CD4-positive, alpha-beta T cell treated with Interleukin-17A for 4 hours (primary cell): ENCODE data around the gene RMDN2.
"Not testable (repeated sequence)": the region's sequence is repeated elsewhere in the genome, so short reads cannot be mapped to it uniquely, and the experiment has no call there.

Experiments
- DNase-seq: peaks from one replicate; pipeline ENCODE4 v3.0.0-alpha.2; 2020; ENCODE audit warnings: mixed read lengths

RMDN2 gene

GRCh38 chr2:37934591-37935513 is 9.8 kb downstream of the RMDN2 start:
- no peak for DNase-seq

- DNase-seq, result not testable (repeated sequence)
Observed at GRCh38 chr2:37937568-37937967, 12.5 kb downstream of the RMDN2 start.

DNA sequence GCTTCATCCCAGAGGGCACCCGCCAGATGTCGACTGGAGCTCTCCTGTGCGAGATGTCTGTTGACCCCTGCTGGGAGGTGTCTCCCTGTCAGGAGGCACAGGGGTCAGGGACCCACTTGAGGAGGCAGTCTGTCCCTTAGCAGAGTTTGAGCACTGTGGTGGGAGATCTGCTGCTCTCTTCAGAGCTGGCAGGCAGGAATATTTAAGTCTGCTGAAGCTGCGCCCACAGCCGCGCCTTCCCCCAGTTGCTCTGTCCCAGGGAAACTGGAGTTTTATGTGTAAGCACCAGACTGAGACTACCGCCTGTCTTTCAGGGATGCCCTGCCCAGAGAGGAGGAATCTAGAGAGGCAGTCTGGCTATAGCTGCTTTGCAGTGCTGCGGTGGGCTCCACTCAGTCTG is 16.2 kb downstream of the RMDN2 start:
- not testable (repeated sequence) for DNase-seq

GRCh38 chr2:37944268-37944667 is 19.2 kb downstream of the RMDN2 start:
- DNase-seq, result no peak

DNA sequence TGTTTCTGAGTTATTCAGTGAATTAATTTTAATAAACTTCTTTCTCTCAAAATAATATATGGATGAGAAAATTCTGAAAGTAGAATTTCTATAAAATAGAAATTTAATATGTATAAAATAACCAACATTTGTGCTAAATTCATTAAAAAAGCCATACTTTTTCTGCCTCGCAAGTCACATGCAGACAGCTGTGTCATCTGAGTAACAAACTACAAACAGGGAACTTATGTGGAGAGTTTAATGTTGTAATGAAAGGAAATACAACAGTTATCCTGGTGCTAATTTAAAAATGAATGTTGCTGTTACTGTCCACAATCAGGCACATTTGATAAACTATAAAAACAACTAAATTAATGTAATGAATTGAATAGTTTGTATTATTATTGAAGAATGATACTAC is 22.2 kb downstream of the RMDN2 start:
- no peak for DNase-seq

DNA sequence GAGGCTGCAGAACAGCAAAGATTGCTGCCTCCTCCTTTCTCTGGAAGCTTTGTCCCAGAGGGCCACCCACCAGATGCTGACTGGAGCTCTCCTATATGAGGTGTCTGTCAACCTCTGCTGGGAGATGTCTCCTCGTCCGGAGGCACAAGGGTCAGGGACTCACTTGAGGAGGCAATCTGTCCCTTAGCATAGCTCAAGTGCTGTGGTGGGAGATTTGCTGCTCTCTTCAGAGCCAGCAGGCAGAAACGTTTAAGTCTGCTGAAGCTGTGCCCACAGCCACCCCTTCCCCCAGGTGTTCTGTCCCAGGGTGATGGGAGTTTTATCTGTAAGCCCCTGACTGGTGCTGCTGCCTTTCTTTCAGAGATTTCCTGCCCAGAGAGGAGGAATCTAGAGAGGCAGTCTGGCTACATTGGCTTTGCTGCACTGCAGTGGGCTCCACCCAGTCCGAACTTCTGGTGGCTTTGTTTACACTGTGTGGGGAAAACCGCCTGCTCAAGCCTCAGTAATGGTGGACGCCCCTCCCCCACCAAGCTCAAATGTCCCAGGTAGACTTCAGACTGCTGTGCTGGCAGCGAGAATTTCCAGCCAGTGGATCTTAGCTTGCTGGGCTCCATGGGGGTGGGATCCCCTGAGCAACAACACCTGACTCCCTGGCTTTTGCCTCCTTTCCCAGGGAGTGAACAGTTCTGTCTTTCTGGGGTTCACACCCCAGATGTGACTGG is 37.1 kb downstream of the RMDN2 start:
- DNase-seq, result not testable (repeated sequence)

DNA sequence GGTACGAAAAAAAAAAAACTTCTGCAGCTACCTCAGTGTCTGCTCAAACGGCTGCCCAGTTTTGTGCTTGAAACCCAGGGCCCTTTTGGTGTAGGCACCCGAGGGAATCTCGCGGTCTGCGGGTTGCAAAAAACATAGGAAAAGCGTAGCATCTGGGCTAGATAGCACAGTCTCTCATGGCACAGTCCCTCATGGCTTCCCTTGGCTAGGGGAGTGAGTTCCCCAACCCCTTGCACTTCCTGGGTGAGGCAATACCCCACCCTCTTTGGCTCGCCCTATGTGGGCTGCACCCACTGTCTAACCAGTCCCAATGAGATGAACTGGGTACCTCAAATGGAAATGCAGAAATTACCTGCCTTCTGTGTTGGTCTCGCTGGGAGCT is 37.6 kb downstream of the RMDN2 start:
- not testable (repeated sequence) for DNase-seq

GRCh38 chr2:37963901-37964300 is 38.8 kb downstream of the RMDN2 start:
- DNase-seq, result not testable (repeated sequence)

DNA sequence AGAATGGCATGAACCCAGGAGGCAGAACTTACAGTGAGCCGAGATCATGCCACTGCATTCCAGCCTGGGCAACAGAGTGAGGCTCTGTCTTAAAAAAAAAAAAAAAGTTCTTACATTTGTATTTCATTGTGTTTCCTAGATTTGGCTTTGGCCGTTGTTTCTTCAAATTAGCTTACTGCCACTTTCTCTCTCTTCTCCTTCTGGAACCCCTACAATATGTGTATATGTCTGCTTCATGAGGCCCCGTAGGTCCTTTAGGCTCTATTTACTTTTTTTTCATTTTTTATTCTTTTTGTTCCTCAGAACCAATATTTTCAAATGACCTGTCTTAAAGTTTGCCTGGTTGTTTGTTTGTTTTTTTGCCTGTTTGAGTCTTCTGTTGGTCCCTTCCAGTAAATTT is 41.2 kb downstream of the RMDN2 start:
- no peak for DNase-seq

- no peak for DNase-seq
Observed at GRCh38 chr2:37969731-37970130, 44.6 kb downstream of the RMDN2 start.

DNA sequence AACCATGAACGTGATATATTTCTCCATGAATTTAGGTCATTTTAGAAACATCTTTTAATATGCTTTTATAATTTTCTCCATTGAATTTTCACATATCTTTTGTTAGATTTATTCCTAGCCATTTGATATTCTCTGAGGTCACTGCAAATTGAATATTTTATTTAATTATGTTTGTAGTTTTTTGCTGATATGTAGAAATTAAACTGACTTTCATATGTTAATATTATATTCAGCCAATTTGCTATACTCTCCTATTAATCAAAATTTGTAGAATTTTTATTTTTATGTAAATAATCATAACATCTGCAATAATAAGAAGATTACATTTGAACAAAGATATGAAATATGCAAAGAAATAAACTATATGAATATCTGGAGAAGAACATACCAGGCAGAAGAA is 46.9 kb downstream of the RMDN2 start:
- no peak for DNase-seq

GRCh38 chr2:37973615-37974353 is 48.7 kb downstream of the RMDN2 start:
- no peak for DNase-seq

GRCh38 chr2:37975808-37976207 is 50.7 kb downstream of the RMDN2 start:
- no peak for DNase-seq

- DNase-seq, result no peak
Observed at GRCh38 chr2:37976411-37976810, 51.3 kb downstream of the RMDN2 start.

- peak; percentile 73 for DNase-seq
Observed at GRCh38 chr2:37982147-37982582, 57.1 kb downstream of the RMDN2 start.

- no peak for DNase-seq
Observed at GRCh38 chr2:37982847-37983246, 57.8 kb downstream of the RMDN2 start.

GRCh38 chr2:37983719-37984118 is 58.6 kb downstream of the RMDN2 start:
- DNase-seq, result no peak

- DNase-seq, result no peak
Observed at GRCh38 chr2:37984176-37984575, 59.1 kb downstream of the RMDN2 start.

- DNase-seq, result no peak
Observed at GRCh38 chr2:37984589-37984988, 59.5 kb downstream of the RMDN2 start.

GRCh38 chr2:37985333-37985732 is 60.2 kb downstream of the RMDN2 start:
- no peak for DNase-seq

DNA sequence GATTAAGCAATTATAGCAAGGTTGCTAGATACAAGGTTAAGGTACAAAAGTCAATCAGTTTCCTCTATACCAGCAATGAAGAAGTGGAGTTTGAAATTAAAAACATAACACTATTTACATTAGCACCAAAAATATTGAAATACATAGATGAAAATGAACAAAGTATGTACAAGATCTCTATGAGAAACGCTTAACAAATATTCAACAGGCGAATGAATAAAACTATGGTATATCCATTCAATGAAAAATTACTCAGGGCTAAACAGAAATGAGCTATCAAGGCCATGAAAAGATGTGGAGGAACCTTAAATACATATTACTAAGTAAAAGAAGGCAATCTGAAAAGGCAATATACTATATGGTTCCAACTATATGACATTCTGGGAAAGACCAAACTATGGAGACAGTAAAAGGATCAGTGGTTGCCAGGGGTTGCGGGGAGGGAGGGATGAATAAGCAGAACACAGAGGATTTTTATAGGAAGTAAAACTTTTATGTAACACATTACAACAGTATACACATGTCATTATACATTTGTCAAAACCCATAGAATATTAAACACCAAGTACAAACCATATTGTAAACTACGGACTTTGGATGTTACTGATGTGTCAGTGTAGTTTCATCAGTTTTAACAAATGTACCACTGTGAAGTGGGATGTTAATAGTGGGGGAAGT is 62.1 kb downstream of the RMDN2 start:
- DNase-seq, result no peak

- DNase-seq, result no peak
Observed at GRCh38 chr2:37992601-37993000, 67.5 kb downstream of the RMDN2 start.

DNA sequence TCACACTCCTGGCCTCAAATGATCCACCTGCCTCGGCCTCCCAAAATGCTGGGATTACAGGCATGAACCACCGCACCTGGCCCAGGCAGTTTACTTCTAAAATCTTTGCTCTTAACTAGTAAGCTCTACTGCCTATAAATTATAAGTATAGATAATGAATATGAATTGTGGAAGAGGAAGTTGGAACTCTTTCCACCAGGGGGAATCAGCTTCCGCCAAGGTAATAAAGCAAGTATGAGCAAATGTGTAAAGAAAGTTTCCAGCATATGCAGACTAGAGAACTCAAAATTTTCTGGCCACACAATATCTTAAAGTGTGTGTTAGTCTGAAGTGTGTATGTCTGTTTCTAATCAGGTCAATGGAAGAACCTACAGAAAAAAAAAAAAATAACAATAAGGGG is 68.1 kb downstream of the RMDN2 start:
- no peak for DNase-seq
